ENCODE measurements around the gene RHOH.

DNA sequence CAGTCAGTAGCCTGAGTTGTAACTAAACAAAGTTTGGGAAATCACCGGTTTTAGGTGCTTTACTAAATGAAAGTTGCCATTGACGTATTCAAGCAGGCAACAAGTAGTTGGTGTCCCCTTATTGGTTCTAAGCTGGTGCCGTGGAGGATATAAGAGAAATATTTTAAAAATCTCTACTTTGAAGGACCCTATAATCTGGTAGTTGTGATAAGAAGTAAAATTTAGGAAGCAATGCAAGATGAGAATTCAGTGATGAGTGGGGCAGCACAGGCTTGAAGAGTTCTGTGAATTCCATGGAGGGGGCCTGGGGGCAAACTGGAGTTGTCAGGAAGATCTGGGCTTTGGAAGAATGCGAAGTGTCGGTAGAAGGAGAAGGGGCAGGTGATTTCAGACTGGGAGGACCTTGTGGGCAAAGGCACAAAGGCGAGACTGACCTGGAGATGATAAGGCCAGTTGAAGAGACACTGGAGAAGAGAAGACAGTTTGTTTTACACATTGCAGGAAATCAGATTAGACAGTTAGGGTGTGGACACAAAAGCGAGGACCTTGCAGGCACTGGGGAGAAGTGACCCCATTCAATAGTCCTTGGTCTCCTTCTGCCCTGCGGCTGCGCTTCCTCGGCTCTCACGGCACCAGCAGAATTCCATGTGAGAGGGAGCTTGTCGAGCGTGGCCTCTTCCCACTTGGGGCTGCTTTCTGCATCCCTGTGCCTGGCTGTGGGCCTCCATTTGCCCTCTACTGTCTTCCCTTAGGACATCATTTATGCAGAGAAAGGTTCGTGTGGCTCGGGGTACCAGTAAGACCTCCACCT is 1.3 kb downstream of the RHOH start:
- TF ChIP-seq CTCF (IDR thresholded peaks at IDR 0.05; ENCODE audit: low read depth, low read length, poor library complexity, severe bottlenecking) (no peak), EZH2phosphoT487 (IDR thresholded peaks at IDR 0.05; ENCODE audit: borderline replicate concordance, low read length) (no peak)

Data from DOHH2 (cell line).